HepG2 (cell line): ENCODE results near the gene GNG7. TPM values are rescaled to one million over a fixed set of nuclear protein-coding genes. Genes with fewer than 3 reads are reported as not detected.

Experiments
- ARID3A ChIP-seq: IDR thresholded peaks from 2 replicates; pipeline ENCODE4 v1.6.1; 2012; ENCODE audit warnings: low read depth, low read length, improper control_type of control experiment
- DPF2 ChIP-seq: sonication (generic); formaldehyde crosslinking; IDR thresholded peaks from 2 replicates; pipeline ENCODE4 v1.4.0; 2020; ENCODE audit warnings: mild to moderate bottlenecking, low read depth, missing genetic modification reagents, borderline replicate concordance
- HNF4G ChIP-seq, 2 experiments: sonication (generic) in 1 of 2; formaldehyde crosslinking in 1 of 2; IDR thresholded peaks; 2 replicates each; pipeline versions ENCODE4 v1.4.0 to v1.6.1; 2011 to 2020; ENCODE audit warnings: borderline replicate concordance in 2 of 2, low read depth in 2 of 2, mild to moderate bottlenecking in 2 of 2, low read length in 1 of 2, missing genetic modification reagents in 1 of 2, moderate library complexity in 1 of 2
- HOXA3 ChIP-seq: sonication (generic); formaldehyde crosslinking; IDR thresholded peaks from 2 replicates; pipeline ENCODE4 v1.5.0; 2020; ENCODE audit warnings: missing genetic modification reagents
- KMT2B ChIP-seq: IDR thresholded peaks from 2 replicates; pipeline ENCODE4 v1.6.1; 2016; ENCODE audit warnings: missing genetic modification reagents, missing compliant biosample characterization
- MTF1 ChIP-seq: sonication (generic); formaldehyde crosslinking; IDR thresholded peaks from 2 replicates; pipeline ENCODE4 v1.5.0; 2020; ENCODE audit warnings: missing genetic modification reagents
- NBN ChIP-seq: fragments of 450-650 bp; conservative IDR thresholded peaks from 2 replicates; pipeline ENCODE4 v1.6.1; 2017
- PREB ChIP-seq: sonication (generic); formaldehyde crosslinking; IDR thresholded peaks from 2 replicates; pipeline ENCODE4 v1.4.0; 2020; ENCODE audit warnings: missing genetic modification reagents
- SAP130 ChIP-seq: IDR thresholded peaks from 2 replicates; pipeline ENCODE4 v1.6.1; 2016; ENCODE audit warnings: low read depth
- SKIL ChIP-seq: sonication (generic); formaldehyde crosslinking; IDR thresholded peaks from 2 replicates; pipeline ENCODE4 v1.8.0; 2022; ENCODE audit warnings: missing genetic modification reagents, mild to moderate bottlenecking, moderate library complexity, borderline replicate concordance
- TBX2 ChIP-seq: sonication (generic); formaldehyde crosslinking; IDR thresholded peaks from 2 replicates; pipeline ENCODE4 v1.5.0; 2020; ENCODE audit warnings: missing genetic modification reagents, mild to moderate bottlenecking, borderline replicate concordance
- USF2 ChIP-seq, 2 experiments: sonication (generic) in 1 of 2; formaldehyde crosslinking in 1 of 2; IDR thresholded peaks; 2 replicates each; pipeline versions ENCODE4 v1.5.1 to v1.6.1; 2011 to 2020; ENCODE audit warnings: borderline replicate concordance in 1 of 2, low read depth in 1 of 2, low read length in 1 of 2, mild to moderate bottlenecking in 1 of 2, missing genetic modification reagents in 1 of 2, moderate library complexity in 1 of 2
- ZMAT5 ChIP-seq: sonication (generic); formaldehyde crosslinking; IDR thresholded peaks from 2 replicates; pipeline ENCODE4 v1.5.0; 2020; ENCODE audit warnings: mild to moderate bottlenecking, low read depth, missing genetic modification reagents, borderline replicate concordance
- ZNF280B ChIP-seq: sonication (generic); formaldehyde crosslinking; IDR thresholded peaks from 2 replicates; pipeline ENCODE4 v1.5.0; 2020; ENCODE audit warnings: missing genetic modification reagents, mild to moderate bottlenecking, borderline replicate concordance
- ZNF329 ChIP-seq: sonication (generic); formaldehyde crosslinking; IDR thresholded peaks from 2 replicates; pipeline ENCODE4 v1.9.0; 2021; ENCODE audit warnings: low read depth, mild to moderate bottlenecking, missing genetic modification reagents
- ZNF44 ChIP-seq: sonication (generic); formaldehyde crosslinking; IDR thresholded peaks from 2 replicates; pipeline ENCODE4 v1.5.1; 2020; ENCODE audit warnings: mild to moderate bottlenecking, missing genetic modification reagents
- ZNF556 ChIP-seq: sonication (generic); formaldehyde crosslinking; IDR thresholded peaks from 2 replicates; pipeline ENCODE4 v1.4.0; 2020; ENCODE audit warnings: mild to moderate bottlenecking, missing genetic modification reagents, borderline replicate concordance
- ZNF761 ChIP-seq: sonication (generic); formaldehyde crosslinking; conservative IDR thresholded peaks from 2 replicates; pipeline ENCODE4 v1.4.0; 2020; ENCODE audit warnings: mild to moderate bottlenecking, missing genetic modification reagents
- polyA plus RNA-seq, 8 experiments: library from polyadenylated mRNA; depleted of rRNA in 3 of 8; stranded (reverse) in 7 of 8; unstranded in 1 of 8; fragments of >200 nt; fragmentation: Illumina TruSeq in 4 of 8; extraction: Trizol in 4 of 8; gene quantifications; 2 replicates each; pipeline versions ENCODE4 v1.2.1 to v1.2.3, GENCODE V29; 2011 to 2016; ENCODE audit warnings: low read depth in 4 of 8, missing spikeins in 1 of 8, mixed read lengths in 1 of 8; ENCODE audit not compliant: insufficient read depth in 1 of 8
- total RNA-seq, 5 experiments: library from RNA; depleted of rRNA; stranded (reverse); fragments of >200 nt; fragmentation: Illumina TruSeq; extraction: Trizol; gene quantifications; 2 replicates each; pipeline ENCODE4 v1.2.3, GENCODE V29; 2016; ENCODE audit warnings: low read depth in 1 of 5

GNG7 gene
- total and polyA plus RNA-seq, 2 of the 13 experiments (the other 11 are each of a cell fraction or from before 2014, with no cell fraction given) = 1.4 to 3.3 TPM

- TF ChIP-seq HOXA3 (CRISPR knock-in tag) = peak; percentile 15; the same call in 1 of the 2 replicates
- peak; percentile 35; the same call in 1 of the 2 replicates for TF ChIP-seq SKIL (CRISPR knock-in tag)
- TF ChIP-seq ZNF44 (CRISPR knock-in tag) = no peak
- 0 out of 2 replicates have a peak, but pooled peaks have one; percentile 72 for TF ChIP-seq ZNF556 (CRISPR knock-in tag)
- no peak for TF ChIP-seq HNF4G (IDR thresholded peaks at IDR 0.05; ENCODE audit: borderline replicate concordance, low read depth, low read length)
- no peak for TF ChIP-seq HNF4G (CRISPR knock-in tag; IDR thresholded peaks at IDR 0.05; ENCODE audit: borderline replicate concordance, low read depth)
- TF ChIP-seq ARID3A = no peak
- TF ChIP-seq DPF2 (CRISPR knock-in tag) = no peak
- 0 out of 2 replicates have a peak, but pooled peaks have one; percentile 8 for TF ChIP-seq TBX2 (CRISPR knock-in tag)
- TF ChIP-seq ZNF280B (CRISPR knock-in tag) = peak; percentile 21; the same call in 1 of the 2 replicates
- TF ChIP-seq ZNF761 (CRISPR knock-in tag) = no peak
- peak; percentile 38 for TF ChIP-seq SAP130 (CRISPR knock-in tag)
- TF ChIP-seq KMT2B = no peak
- no peak for TF ChIP-seq ZMAT5 (CRISPR knock-in tag)
- TF ChIP-seq NBN = no peak
- TF ChIP-seq ZNF329 (CRISPR knock-in tag) = 0 out of 2 replicates have a peak, but pooled peaks have one; percentile 21
- no peak for TF ChIP-seq MTF1 (CRISPR knock-in tag)
- TF ChIP-seq PREB = no peak
- no peak for TF ChIP-seq USF2 (IDR thresholded peaks at IDR 0.05; ENCODE audit: low read depth, low read length)
- no peak for TF ChIP-seq USF2 (CRISPR knock-in tag; IDR thresholded peaks at IDR 0.05; ENCODE audit: borderline replicate concordance)
These were observed 207.9 kb downstream of the GNG7 start (continued) for GRCh38 chr19:2494447-2495129.
